SK-N-SH (cell line): ENCODE measurements around the gene SLC7A6. TPM values are rescaled to one million over a fixed set of nuclear protein-coding genes. Genes with fewer than 3 reads are reported as not detected.

Experiments used
- CTCF ChIA-PET: fragments of 300-600, 350-600 bp; formaldehyde crosslinking; extraction: SDS; loops from one replicate; lab custom pipeline; 2021; lab: Yijun Ruan, JAX
- POLR2A ChIA-PET: fragments of 350-600 bp; sonication (Branson Sonifier 250); formaldehyde crosslinking; extraction: SDS; loops from one replicate; lab custom pipeline; 2020; ENCODE audit warnings: antibody characterized with exemption, inconsistent platforms; lab: Yijun Ruan, JAX
- DNase-seq: peaks from one replicate; pipeline ENCODE4 v3.0.0; 2012
- H2AFZ ChIP-seq: fragments of 200-600 bp; sonication (generic); 2 replicates; pipeline ENCODE4 v1.8.1; 2016; ENCODE audit warnings: antibody characterized with exemption, mild to moderate bottlenecking, low read depth
- H3F3A ChIP-seq: fragments of 200-600 bp; sonication (generic); replicated peaks from 2 replicates; pipeline ENCODE3; 2016; ENCODE audit warnings: antibody characterized with exemption, mild to moderate bottlenecking; ENCODE audit not compliant: insufficient read depth
- H3K27ac ChIP-seq, 2 experiments: fragments of 200-500 bp in 1 of 2; fragments of 200-600 bp in 1 of 2; sonication (Bioruptor generic) in 1 of 2; sonication (generic), shearing (Covaris generic) in 1 of 2; 2 replicates each; pipeline versions ENCODE4 v1.5.1 to v1.6.1; 2014 to 2016; ENCODE audit warnings: low read depth in 2 of 2, inconsistent platforms in 1 of 2, low read length in 1 of 2, mild to moderate bottlenecking in 1 of 2, mixed read lengths in 1 of 2
- H3K27me3 ChIP-seq: fragments of 200-600 bp; sonication (generic), shearing (Covaris generic); 2 replicates; pipeline ENCODE4 v1.6.1; 2016; ENCODE audit warnings: mixed run types; ENCODE audit not compliant: insufficient read depth
- H3K36me3 ChIP-seq, 2 experiments: fragments of 200-500 bp in 1 of 2; fragments of 200-600 bp in 1 of 2; sonication (Bioruptor generic) in 1 of 2; sonication (generic) in 1 of 2; replicated peaks in 1 of 2; 2 replicates each; pipeline versions ENCODE3 to v1.5.1; 2014 to 2016; ENCODE audit warnings: low read length in 1 of 2, mild to moderate bottlenecking in 1 of 2; ENCODE audit not compliant: insufficient read depth in 2 of 2, control insufficient read depth in 1 of 2
- H3K4me1 ChIP-seq, 2 experiments: fragments of 200-500 bp in 1 of 2; fragments of 200-600 bp in 1 of 2; sonication (Bioruptor generic) in 1 of 2; sonication (generic), shearing (Covaris generic) in 1 of 2; 2 replicates each; pipeline versions ENCODE4 v1.5.1 to v1.6.1; 2014 to 2016; ENCODE audit warnings: low read depth in 1 of 2, low read length in 1 of 2, mixed run types in 1 of 2; ENCODE audit not compliant: insufficient read depth in 2 of 2, control insufficient read depth in 1 of 2
- H3K4me2 ChIP-seq: fragments of 200-600 bp; sonication (generic), shearing (Covaris generic); 2 replicates; pipeline ENCODE4 v1.6.1; 2017; ENCODE audit warnings: mixed run types
- H3K4me3 ChIP-seq, 2 experiments: fragments of 200-500 bp in 1 of 2; fragments of 200-600 bp in 1 of 2; sonication (Bioruptor generic) in 1 of 2; sonication (generic), shearing (Covaris generic) in 1 of 2; 2 replicates each; pipeline versions ENCODE4 v1.5.1 to v1.8.1; 2014 to 2016; ENCODE audit warnings: low read depth in 2 of 2, inconsistent platforms in 1 of 2, low read length in 1 of 2, mild to moderate bottlenecking in 1 of 2, mixed read lengths in 1 of 2, moderate library complexity in 1 of 2
- H3K79me2 ChIP-seq: fragments of 200-600 bp; sonication (generic); 2 replicates; pipeline ENCODE4 v1.8.1; 2017; ENCODE audit warnings: mild to moderate bottlenecking; ENCODE audit not compliant: insufficient read depth
- H3K9ac ChIP-seq: fragments of 200-600 bp; sonication (generic); 2 replicates; pipeline ENCODE4 v1.6.1; 2017; ENCODE audit warnings: mixed run types
- H3K9me2 ChIP-seq: fragments of 200-600 bp; sonication (generic); 2 replicates; pipeline ENCODE4 v1.6.1; 2017; ENCODE audit warnings: mixed run types
- H3K9me3 ChIP-seq: fragments of 200-600 bp; sonication (generic); 2 replicates; pipeline ENCODE4 v1.6.1; 2017; ENCODE audit warnings: mixed run types, mild to moderate bottlenecking, moderate library complexity
- H4K20me1 ChIP-seq: fragments of 200-600 bp; sonication (generic); 2 replicates; pipeline ENCODE4 v1.6.1; 2017; ENCODE audit warnings: mild to moderate bottlenecking, mixed run types; ENCODE audit not compliant: insufficient read depth
- EP300 ChIP-seq, 2 experiments: IDR thresholded peaks; 2 replicates each; pipeline versions ENCODE4 v1.4.0 to v1.6.1; 2012; ENCODE audit warnings: borderline replicate concordance in 1 of 2, low read depth in 1 of 2, low read length in 1 of 2
- EZH2phosphoT487 ChIP-seq: fragments of 200-600 bp; sonication (generic); IDR thresholded peaks from 2 replicates; pipeline ENCODE4 v1.6.1; 2017; ENCODE audit warnings: low read depth, mixed run types, mild to moderate bottlenecking, antibody characterized with exemption, moderate library complexity, borderline replicate concordance
- FOSL2 ChIP-seq: IDR thresholded peaks from 2 replicates; pipeline ENCODE4 v1.4.0; 2012; ENCODE audit warnings: low read depth, mild to moderate bottlenecking, moderate library complexity, borderline replicate concordance
- FOXJ3 ChIP-seq: sonication (generic); formaldehyde crosslinking; IDR thresholded peaks from 2 replicates; pipeline ENCODE4 v1.5.1; 2020; ENCODE audit warnings: mild to moderate bottlenecking, missing genetic modification reagents
- FOXM1 ChIP-seq: IDR thresholded peaks from 2 replicates; pipeline ENCODE4 v1.4.0; 2012; ENCODE audit warnings: low read depth, mild to moderate bottlenecking
- GABPA ChIP-seq: IDR thresholded peaks from 2 replicates; pipeline ENCODE4 v1.4.0; 2012; ENCODE audit warnings: low read depth, mild to moderate bottlenecking
- JUND ChIP-seq: IDR thresholded peaks from 2 replicates; pipeline ENCODE4 v1.4.0; 2012
- MAX ChIP-seq: IDR thresholded peaks from 2 replicates; pipeline ENCODE4 v1.4.0; 2012; ENCODE audit warnings: low read depth
- MXI1 ChIP-seq: IDR thresholded peaks from 2 replicates; pipeline ENCODE4 v1.6.1; 2012; ENCODE audit warnings: mild to moderate bottlenecking, low read depth, low read length, improper control_type of control experiment
- RAD21 ChIP-seq: IDR thresholded peaks from 2 replicates; pipeline ENCODE4 v1.6.1; 2012; ENCODE audit warnings: mild to moderate bottlenecking, low read length
- RCOR1 ChIP-seq: fragments of 150-350 bp; IDR thresholded peaks from 2 replicates; pipeline ENCODE4 v1.6.1; 2017; ENCODE audit warnings: antibody characterized with exemption, low read length
- RFX5 ChIP-seq: IDR thresholded peaks from 2 replicates; pipeline ENCODE4 v1.6.1; 2012; ENCODE audit warnings: mild to moderate bottlenecking, improper control_type of control experiment, low read length
- RXRA ChIP-seq: IDR thresholded peaks from 2 replicates; pipeline ENCODE4 v1.4.0; 2012; ENCODE audit warnings: low read depth, mild to moderate bottlenecking, borderline replicate concordance
- SMC3 ChIP-seq: IDR thresholded peaks from 2 replicates; pipeline ENCODE4 v1.6.1; 2012; ENCODE audit warnings: low read depth, low read length, improper control_type of control experiment
- TEAD4 ChIP-seq: IDR thresholded peaks from 2 replicates; pipeline ENCODE4 v1.4.0; 2012; ENCODE audit warnings: mild to moderate bottlenecking, borderline replicate concordance; ENCODE audit not compliant: insufficient read depth
- USF2 ChIP-seq: fragments of 150-350 bp; IDR thresholded peaks from 2 replicates; pipeline ENCODE4 v1.6.1; 2017; ENCODE audit warnings: antibody characterized with exemption, low read length, low read depth, borderline replicate concordance
- WGBS: methylation state at CpG from one replicate; pipeline ENCODE4 v1.1.6; 2017; ENCODE audit warnings: low lambda C conversion rate; 5-methylcytosine and 5-hydroxymethylcytosine counted together
- polyA plus RNA-seq, 3 experiments: library from polyadenylated mRNA; depleted of rRNA; stranded (reverse); fragments of >200 nt; gene quantifications; 2 replicates each; pipeline ENCODE4 v1.2.3, GENCODE V29; 2012
- small RNA-seq, 7 experiments: library from RNA; depleted of rRNA; stranded (forward); fragments of <200 nt; gene quantifications; one replicate each; pipeline ENCODE3, GENCODE V24; 2012
- TF ChIP-seq, protein P1 (sequence below): IDR thresholded peaks from 2 replicates; pipeline ENCODE4 v1.4.0; 2012; ENCODE audit warnings: low read depth, borderline replicate concordance
- TF ChIP-seq, protein P2 (sequence below): IDR thresholded peaks from 2 replicates; pipeline ENCODE4; 2012
- TF ChIP-seq, protein P3 (sequence below): IDR thresholded peaks from 2 replicates; pipeline ENCODE4 v1.4.0; 2012; ENCODE audit warnings: low read depth, borderline replicate concordance

SLC7A6 gene
- polyA plus RNA-seq, 1 of the 3 experiments (the other 2 are of a cell fraction): 19.0 TPM

GRCh38 chr16:68350813-68351350 is 86.6 kb downstream of the SLC7A6 start:
- Histone ChIP-seq H4K20me1 (no peaks in the 10 kb centered on the region), H3K79me2 (no peaks in the 10 kb centered on the region), H3K27ac (no peak overlapping the region), H3K9me3 (no peaks in the 10 kb centered on the region), H3K4me2 (no peak overlapping the region), H3K36me3 (peaks cover 9 to 69% of the 10 kb centered on the region in 2 experiments), H3K9me2 (no peaks in the 10 kb centered on the region), H3K9ac (no peak overlapping the region), H3K27me3 (no peaks in the 10 kb centered on the region), H3K4me3 (no peak overlapping the region), H2AFZ (no peak overlapping the region), H3F3A (no peaks in the 10 kb centered on the region), H3K4me1 (no peaks in the 10 kb centered on the region)
- DNase-seq: no peak
- WGBS: 93% methylated on average over 10 of the region's 10 CpGs
- ChIA-PET CTCF (interaction anchor here (0.6 to 1.0 kb wide), 2 partner anchors 89 to 463 kb away, joined by 3 read pairs; no protein-coding TSS in a partner anchor), POLR2A (no interaction called here)
- TF ChIP-seq EP300 (IDR thresholded peaks at IDR 0.05; ENCODE audit: borderline replicate concordance in 1 of 2, low read depth in 1 of 2, low read length in 1 of 2) (no peak), USF2 (no peak), JUND (no peak), RFX5 (no peak), RXRA (no peak), TEAD4 (no peak), FOSL2 (no peak), MAX (no peak), FOXM1 (no peak), GABPA (no peak), SMC3 (no peak), EZH2phosphoT487 (no peak), RAD21 (no peak), RCOR1 (no peak), MXI1 (no peak), FOXJ3 (CRISPR knock-in tag) (no peak)
- TF ChIP-seq, protein P1, sequence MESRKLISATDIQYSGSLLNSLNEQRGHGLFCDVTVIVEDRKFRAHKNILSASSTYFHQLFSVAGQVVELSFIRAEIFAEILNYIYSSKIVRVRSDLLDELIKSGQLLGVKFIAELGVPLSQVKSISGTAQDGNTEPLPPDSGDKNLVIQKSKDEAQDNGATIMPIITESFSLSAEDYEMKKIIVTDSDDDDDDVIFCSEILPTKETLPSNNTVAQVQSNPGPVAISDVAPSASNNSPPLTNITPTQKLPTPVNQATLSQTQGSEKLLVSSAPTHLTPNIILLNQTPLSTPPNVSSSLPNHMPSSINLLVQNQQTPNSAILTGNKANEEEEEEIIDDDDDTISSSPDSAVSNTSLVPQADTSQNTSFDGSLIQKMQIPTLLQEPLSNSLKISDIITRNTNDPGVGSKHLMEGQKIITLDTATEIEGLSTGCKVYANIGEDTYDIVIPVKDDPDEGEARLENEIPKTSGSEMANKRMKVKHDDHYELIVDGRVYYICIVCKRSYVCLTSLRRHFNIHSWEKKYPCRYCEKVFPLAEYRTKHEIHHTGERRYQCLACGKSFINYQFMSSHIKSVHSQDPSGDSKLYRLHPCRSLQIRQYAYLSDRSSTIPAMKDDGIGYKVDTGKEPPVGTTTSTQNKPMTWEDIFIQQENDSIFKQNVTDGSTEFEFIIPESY: no peak
- TF ChIP-seq, protein P2, sequence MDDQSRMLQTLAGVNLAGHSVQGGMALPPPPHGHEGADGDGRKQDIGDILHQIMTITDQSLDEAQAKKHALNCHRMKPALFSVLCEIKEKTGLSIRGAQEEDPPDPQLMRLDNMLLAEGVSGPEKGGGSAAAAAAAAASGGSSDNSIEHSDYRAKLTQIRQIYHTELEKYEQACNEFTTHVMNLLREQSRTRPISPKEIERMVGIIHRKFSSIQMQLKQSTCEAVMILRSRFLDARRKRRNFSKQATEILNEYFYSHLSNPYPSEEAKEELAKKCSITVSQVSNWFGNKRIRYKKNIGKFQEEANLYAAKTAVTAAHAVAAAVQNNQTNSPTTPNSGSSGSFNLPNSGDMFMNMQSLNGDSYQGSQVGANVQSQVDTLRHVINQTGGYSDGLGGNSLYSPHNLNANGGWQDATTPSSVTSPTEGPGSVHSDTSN: no peak
- TF ChIP-seq, protein P3, sequence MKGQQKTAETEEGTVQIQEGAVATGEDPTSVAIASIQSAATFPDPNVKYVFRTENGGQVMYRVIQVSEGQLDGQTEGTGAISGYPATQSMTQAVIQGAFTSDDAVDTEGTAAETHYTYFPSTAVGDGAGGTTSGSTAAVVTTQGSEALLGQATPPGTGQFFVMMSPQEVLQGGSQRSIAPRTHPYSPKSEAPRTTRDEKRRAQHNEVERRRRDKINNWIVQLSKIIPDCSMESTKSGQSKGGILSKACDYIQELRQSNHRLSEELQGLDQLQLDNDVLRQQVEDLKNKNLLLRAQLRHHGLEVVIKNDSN: no peak

Small RNAs within 50 kb of the gene (small RNA-seq; reads per million reads assigned to genes)
- gene RNU4-30P (0 to 3.4 (median 0) reads per million in 7 experiments), gene RNU6-1262P (0 reads per million in 7 experiments)

Other genes starting within 250 kb of the SLC7A6 start
- gene DPEP2NB, start 248.6 kb upstream of the SLC7A6 start, polyA plus RNA-seq (2012; rRNA removed): not detected in 2 replicates
- 10.8 and 12.0 TPM in 2 replicates for gene DDX28, start 241.3 kb upstream of the SLC7A6 start, polyA plus RNA-seq (2012; rRNA removed)
- 16.1 and 16.5 TPM in 2 replicates for gene DUS2, start 241.2 kb upstream of the SLC7A6 start, polyA plus RNA-seq (2012; rRNA removed)
- gene NFATC3, start 179.2 kb upstream of the SLC7A6 start, polyA plus RNA-seq (2012; rRNA removed): 5.7 and 7.8 TPM in 2 replicates
- 0.07 and 0.39 TPM in 2 replicates for gene ESRP2, start 28.4 kb upstream of the SLC7A6 start, polyA plus RNA-seq (2012; rRNA removed)
- gene PLA2G15, start 19.2 kb upstream of the SLC7A6 start, polyA plus RNA-seq (2012; rRNA removed): 22.0 and 23.9 TPM in 2 replicates
- gene SLC7A6OS, start 46.4 kb downstream of the SLC7A6 start, polyA plus RNA-seq (2012; rRNA removed): 6.6 and 9.6 TPM in 2 replicates
- 46.0 and 66.8 TPM in 2 replicates for gene PRMT7, start 46.5 kb downstream of the SLC7A6 start, polyA plus RNA-seq (2012; rRNA removed)
- gene SMPD3, start 184.0 kb downstream of the SLC7A6 start, polyA plus RNA-seq (2012; rRNA removed): 0.19 and 0.38 TPM in 2 replicates